HG02852 (cell line): ENCODE data around the gene ZBTB34.

Experiments
- ATAC-seq: cut with Tn5 transposase; IDR thresholded peaks from one replicate; pipeline ENCODE4 v1.9.1; 2021; ENCODE audit warnings: mild to moderate bottlenecking, moderate library complexity; ENCODE audit not compliant: unreplicated experiment

Gene ZBTB34

GRCh38 chr9:126842977-126843799, 17.3 kb upstream of the ZBTB34 start:
- ATAC-seq, result no peak

GRCh38 chr9:126844085-126844484, 16.4 kb upstream of the ZBTB34 start:
- no peak for ATAC-seq

- no peak for ATAC-seq
Observed at GRCh38 chr9:126847051-126847450, 13.4 kb upstream of the ZBTB34 start.

- no peak for ATAC-seq
Observed at GRCh38 chr9:126849591-126850225, 10.7 kb upstream of the ZBTB34 start.

GRCh38 chr9:126851286-126851880, 9.1 kb upstream of the ZBTB34 start:
- no peak for ATAC-seq

GRCh38 chr9:126852086-126852688, 8.3 kb upstream of the ZBTB34 start:
- ATAC-seq, result no peak

- ATAC-seq, result no peak
Observed at GRCh38 chr9:126853667-126854066, 6.8 kb upstream of the ZBTB34 start.

- ATAC-seq, result no peak
Observed at GRCh38 chr9:126854734-126855133, 5.7 kb upstream of the ZBTB34 start.

- ATAC-seq, result no peak
Observed at GRCh38 chr9:126856326-126856877, 4.0 kb upstream of the ZBTB34 start.

GRCh38 chr9:126857261-126857960, 3.0 kb upstream of the ZBTB34 start:
- no peak for ATAC-seq

- ATAC-seq, result no peak
Observed at GRCh38 chr9:126859111-126859510, 1.3 kb upstream of the ZBTB34 start.

- peak; percentile 25 for ATAC-seq
Observed at GRCh38 chr9:126860757-126861466, 473 bp downstream of the ZBTB34 start.

- ATAC-seq, result no peak
Observed at GRCh38 chr9:126861707-126862103, 1.3 kb downstream of the ZBTB34 start.

- ATAC-seq, result no peak
Observed at GRCh38 chr9:126862104-126862761, 1.8 kb downstream of the ZBTB34 start.

- ATAC-seq, result no peak
Observed at GRCh38 chr9:126864771-126865170, 4.3 kb downstream of the ZBTB34 start.

GRCh38 chr9:126869368-126869767, 8.9 kb downstream of the ZBTB34 start:
- ATAC-seq, result no peak

GRCh38 chr9:126872516-126872915, 12.1 kb downstream of the ZBTB34 start:
- ATAC-seq, result no peak

GRCh38 chr9:126874546-126875314, 14.3 kb downstream of the ZBTB34 start:
- no peak for ATAC-seq
